HUES64 (cell line): Measurements from ENCODE around the gene SEMA3G.

ENCODE experiments used
- H3K27ac ChIP-seq: 2 replicates; pipeline ENCODE4 v1.7.0; 2013; ENCODE audit warnings: low read depth, low read length, inconsistent platforms
- H3K27me3 ChIP-seq: 2 replicates; pipeline ENCODE4 v1.6.1; 2013; ENCODE audit warnings: mild to moderate bottlenecking, low read length; ENCODE audit not compliant: insufficient read depth
- H3K36me3 ChIP-seq: 2 replicates; pipeline ENCODE4 v1.6.1; 2013; ENCODE audit warnings: mild to moderate bottlenecking, low read length; ENCODE audit not compliant: insufficient read depth
- H3K4me1 ChIP-seq: 2 replicates; pipeline ENCODE4 v1.6.1; 2013; ENCODE audit warnings: mild to moderate bottlenecking, low read length, moderate library complexity; ENCODE audit not compliant: insufficient read depth
- H3K4me3 ChIP-seq: 2 replicates; pipeline ENCODE4 v1.5.1; 2013; ENCODE audit warnings: mild to moderate bottlenecking, low read length, moderate library complexity
- H3K9ac ChIP-seq: 2 replicates; pipeline ENCODE4 v1.6.1; 2013; ENCODE audit warnings: mild to moderate bottlenecking, low read depth, low read length
- H3K9me3 ChIP-seq: 2 replicates; pipeline ENCODE4 v1.6.1; 2013; ENCODE audit warnings: low read depth, low read length; ENCODE audit not compliant: insufficient read depth
- WGBS: fragments of 150-250, 120-280 bp; methylation state at CpG from one replicate; pipeline ENCODE4 v1.1.7; 2013; ENCODE audit warnings: missing lambda C conversion rate; 5-methylcytosine and 5-hydroxymethylcytosine counted together

SEMA3G gene

DNA sequence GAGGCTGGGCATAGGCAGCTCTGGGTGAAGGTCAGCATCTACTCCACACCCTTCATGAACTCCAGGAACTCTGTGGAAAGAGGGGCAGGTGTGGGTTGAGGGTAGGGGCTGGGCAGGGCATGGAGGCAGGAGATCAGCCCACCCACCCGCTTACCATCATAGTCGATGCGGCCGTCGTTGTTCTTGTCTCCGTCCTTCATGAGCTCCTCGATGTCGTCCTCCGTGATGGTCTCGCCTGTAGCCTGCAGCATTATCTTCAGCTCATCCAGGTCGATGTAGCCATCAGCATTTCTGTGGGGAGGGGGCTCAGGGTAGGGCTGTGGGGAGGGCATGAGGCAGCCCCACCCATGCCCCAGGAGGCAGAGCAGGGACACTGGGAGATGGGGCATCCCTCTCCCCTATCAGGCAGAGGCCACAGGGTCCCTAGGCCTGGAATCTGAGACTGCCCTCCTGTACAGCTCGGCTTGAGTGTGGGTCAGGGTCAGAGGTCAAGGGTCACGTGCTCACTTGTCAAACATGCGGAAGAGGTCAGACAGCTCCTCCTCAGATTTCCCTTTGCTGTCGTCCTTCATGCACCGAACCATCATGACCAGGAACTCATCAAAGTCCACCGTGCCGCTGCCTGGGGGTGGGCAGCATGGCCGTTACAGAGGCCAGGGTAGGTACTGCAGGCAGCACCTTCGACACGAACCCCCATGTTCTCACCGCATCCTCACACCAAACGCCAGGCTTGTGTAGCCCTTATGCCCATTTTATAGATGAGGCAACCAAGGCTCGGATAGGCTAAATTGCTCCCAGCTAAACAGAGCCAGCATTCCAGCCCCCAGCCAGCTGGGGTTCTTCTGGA, 6.6 kb upstream of the SEMA3G start:
- H3K9ac ChIP-seq: no peak overlapping the region
- no peak overlapping the region for H3K4me3 ChIP-seq
- 91% methylated on average over 24 of the region's 24 CpGs for WGBS
- H3K36me3 ChIP-seq: no peaks in the 10 kb centered on the region
- peaks cover 19% of the 10 kb centered on the region for H3K4me1 ChIP-seq
- H3K9me3 ChIP-seq: no peaks in the 10 kb centered on the region
- H3K27me3 ChIP-seq: no peaks in the 10 kb centered on the region
- H3K27ac ChIP-seq: no peak overlapping the region

DNA sequence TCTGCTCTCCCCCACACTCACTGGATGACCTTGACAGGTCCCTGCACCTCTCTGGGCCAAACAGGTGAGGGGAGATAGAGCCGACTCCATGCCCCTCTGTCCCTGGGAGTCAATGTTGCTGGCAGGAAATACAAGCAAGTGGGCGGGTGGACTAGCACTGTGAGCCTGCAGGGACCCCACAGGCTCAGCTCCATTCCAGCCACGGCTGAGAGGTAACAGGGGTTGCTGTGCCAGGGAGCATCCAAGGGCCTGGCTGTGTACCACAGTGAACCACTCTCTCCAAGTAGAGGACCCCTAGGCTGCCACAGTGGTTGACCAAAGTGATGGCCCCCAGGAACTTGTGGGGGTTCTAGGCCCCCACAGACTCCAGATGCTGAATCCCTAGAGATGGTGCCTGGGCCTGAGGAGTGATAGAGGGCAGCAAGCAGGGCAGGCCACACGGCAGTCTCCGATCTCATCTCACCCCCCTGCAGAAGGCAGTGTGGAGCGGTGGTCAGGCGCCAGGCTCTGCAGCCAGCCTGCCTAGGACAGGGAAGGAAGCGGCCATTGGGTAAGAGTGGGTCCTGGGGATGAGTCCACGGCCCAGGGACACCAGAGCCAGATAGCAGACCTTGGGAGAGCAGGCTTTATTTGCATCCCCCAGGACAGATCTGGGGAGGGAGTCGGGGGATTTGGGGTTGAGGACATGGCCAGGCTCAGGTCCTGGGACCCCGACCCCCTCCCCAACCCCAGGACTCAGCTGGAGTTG, 5.8 kb upstream of the SEMA3G start:
- WGBS: 93% methylated on average over 10 of the region's 11 CpGs
- H3K27ac ChIP-seq: no peak overlapping the region; the same call in 1 of the 2 replicates
- H3K9me3 ChIP-seq: no peaks in the 10 kb centered on the region
- no peak overlapping the region for H3K9ac ChIP-seq
- H3K36me3 ChIP-seq: no peaks in the 10 kb centered on the region
- H3K4me1 ChIP-seq: peaks cover 18% of the 10 kb centered on the region
- H3K27me3 ChIP-seq: no peaks in the 10 kb centered on the region
- no peak overlapping the region for H3K4me3 ChIP-seq

DNA sequence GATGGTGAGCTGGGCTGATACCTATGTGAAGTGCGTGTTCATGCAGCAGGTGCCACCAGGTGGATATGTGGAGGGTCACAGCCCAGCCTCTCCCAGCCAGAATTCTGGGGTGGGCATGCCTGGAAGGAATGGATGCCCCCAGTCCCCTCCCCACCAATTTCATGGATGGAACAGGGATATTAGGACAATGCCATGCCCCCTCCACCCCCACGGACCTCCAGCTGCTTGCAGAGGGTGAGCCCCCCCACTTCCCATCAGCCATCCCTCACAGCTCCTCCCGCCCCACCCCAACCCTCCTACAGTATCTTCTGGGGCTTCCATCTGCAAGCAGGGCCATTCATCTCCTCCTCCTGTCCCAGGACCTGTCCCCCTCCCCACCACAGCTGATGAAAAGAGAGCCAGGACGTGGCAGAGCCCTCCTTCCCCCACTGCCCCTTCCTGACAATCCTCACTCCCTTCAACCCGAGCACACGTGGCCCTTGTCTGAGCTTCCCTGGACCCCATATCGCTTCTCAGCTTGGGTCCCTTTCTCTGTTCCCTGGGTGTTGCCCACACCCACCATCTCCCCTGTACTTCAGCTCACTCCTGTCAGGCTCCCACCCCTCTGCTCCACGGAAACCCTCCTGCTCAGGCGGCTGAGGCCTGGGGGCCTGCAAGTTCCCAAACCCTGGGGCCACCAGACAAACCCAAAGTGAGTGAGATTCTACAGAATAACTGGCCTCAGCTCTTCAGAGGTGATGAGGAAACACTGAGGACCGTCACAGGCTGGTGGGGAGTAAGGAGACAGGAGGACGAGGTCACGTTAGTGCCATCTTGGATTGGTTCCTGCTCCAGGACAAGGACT, 2.8 kb upstream of the SEMA3G start:
- Histone ChIP-seq H3K9ac (no peak overlapping the region), H3K9me3 (no peaks in the 10 kb centered on the region), H3K36me3 (no peaks in the 10 kb centered on the region), H3K4me1 (peaks cover 8% of the 10 kb centered on the region), H3K27me3 (no peaks in the 10 kb centered on the region), H3K4me3 (no peak overlapping the region), H3K27ac (no peak overlapping the region)
- 80% methylated on average over 12 of the region's 12 CpGs for WGBS

DNA sequence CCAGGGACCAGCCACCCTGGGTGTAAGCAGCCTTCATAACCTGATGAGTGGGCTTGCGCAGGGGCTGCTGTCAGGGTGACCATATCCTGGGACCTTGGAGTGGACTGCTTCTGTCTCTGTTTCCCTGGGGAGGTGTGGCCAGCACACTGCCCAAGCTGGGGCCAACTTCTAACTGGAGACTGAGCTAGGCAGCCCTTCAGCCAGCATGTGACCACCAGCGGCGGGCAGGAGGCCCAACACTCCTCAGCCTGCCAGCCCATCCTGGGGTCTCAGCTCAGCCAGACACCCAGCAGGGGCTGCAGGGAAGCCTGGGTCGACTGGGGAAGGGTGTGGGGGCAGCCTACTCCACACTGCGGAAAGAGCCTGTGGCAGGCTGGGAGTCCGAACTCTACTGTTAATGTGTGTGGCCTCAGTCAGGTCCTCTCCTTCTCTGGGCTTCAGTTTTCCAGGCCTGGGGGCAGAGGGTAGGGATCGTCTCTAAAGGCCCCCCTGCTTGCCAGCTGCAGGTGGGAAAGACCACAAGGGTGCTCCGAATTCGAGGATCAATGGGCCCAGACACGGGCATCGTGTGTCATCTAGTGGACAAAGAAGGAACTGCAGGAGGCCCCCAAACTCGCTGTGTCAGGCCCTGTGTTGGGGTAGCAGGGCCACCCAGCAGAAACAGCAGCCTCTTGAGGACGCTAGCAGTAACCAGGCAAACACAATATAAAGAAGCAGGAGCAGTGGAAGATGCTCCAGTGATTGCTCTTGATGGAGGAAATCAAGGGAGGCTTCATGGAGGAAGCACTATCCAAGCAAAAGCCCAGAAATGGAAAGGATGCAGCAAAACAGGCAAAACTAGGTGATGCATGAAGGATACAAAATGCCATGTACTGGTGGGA, 2.0 kb upstream of the SEMA3G start:
- H3K9ac ChIP-seq: no peak overlapping the region
- peaks cover 5% of the 10 kb centered on the region; the same call in 1 of the 2 replicates for H3K4me1 ChIP-seq
- no peaks in the 10 kb centered on the region for H3K9me3 ChIP-seq
- H3K27me3 ChIP-seq: no peaks in the 10 kb centered on the region
- H3K4me3 ChIP-seq: no peak overlapping the region
- H3K27ac ChIP-seq: no peak overlapping the region
- WGBS: 41% methylated on average over 13 of the region's 13 CpGs
- no peaks in the 10 kb centered on the region for H3K36me3 ChIP-seq

DNA sequence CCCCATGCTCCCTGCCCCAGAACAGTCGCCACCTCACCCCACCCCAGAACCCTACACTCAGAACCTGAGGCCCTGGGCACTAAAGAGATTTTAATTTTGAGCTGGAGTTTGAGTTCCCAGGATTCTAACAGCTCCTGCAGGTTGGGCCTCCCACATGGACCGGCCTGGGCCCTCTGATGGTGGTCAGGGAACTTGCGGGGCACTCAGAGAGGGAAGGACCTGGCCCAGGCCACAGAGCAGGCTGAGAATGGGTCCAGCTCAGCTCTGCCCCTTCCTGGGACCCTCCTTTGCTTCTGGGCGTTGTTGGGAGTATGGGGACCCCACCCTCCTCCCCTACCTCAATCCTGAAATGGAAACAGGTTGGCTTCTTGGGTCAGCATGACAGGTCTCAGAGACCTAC, 1.1 kb upstream of the SEMA3G start:
- Histone ChIP-seq H3K4me1 (peaks cover 5% of the 10 kb centered on the region; the same call in 1 of the 2 replicates), H3K27me3 (no peaks in the 10 kb centered on the region), H3K4me3 (no peak overlapping the region), H3K27ac (no peak overlapping the region), H3K9me3 (no peaks in the 10 kb centered on the region), H3K36me3 (no peaks in the 10 kb centered on the region), H3K9ac (no peak overlapping the region)
- WGBS: 93% methylated on average over 4 of the region's 4 CpGs

DNA sequence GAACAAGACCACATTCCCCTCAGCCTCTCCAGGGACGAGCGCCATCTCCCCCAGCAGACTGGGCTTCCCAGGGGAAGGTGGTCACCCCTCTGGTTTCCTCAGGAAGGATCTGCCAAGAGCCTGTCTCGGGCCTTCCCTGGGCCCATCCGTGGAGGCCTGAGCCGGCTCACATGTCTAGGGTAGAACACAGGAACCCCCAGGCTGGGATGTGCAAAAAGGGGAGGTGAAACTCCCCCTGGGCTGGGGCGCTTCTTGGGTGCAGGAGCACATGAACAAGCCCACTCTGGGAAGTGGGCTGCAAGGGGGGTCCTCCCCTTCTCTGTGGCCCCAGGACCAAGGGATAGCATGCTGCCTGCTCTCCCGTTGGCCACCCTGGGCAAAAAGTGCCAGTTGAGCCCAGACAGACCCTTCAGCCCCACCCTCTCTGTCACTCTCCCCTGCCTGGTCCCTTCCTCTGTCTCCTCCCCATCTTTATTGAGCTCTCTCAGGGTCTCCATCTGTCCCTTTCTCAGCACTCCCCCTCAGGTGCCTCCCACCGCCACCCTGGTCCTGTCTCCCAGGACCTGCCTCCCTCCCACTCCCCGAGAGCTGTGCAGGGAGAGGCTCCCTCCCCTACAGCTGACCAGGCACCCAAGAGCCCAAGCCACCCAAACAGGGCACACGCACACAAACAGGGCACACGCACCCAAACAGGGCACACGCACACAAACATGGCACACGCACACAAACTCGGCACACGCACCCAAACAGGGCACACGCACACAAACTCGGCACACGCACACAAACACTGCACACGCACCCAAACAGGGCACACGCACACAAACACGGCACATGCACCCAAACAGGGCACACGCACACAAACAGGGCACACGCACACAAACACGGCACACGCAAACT, 864 bp downstream of the SEMA3G start:
- no peaks in the 10 kb centered on the region for H3K27me3 ChIP-seq
- H3K9me3 ChIP-seq: no peaks in the 10 kb centered on the region
- no peaks in the 10 kb centered on the region for H3K4me1 ChIP-seq
- peak overlapping the region; percentile 34; the same call in 1 of the 2 replicates for H3K9ac ChIP-seq
- H3K27ac ChIP-seq: no peak overlapping the region
- H3K36me3 ChIP-seq: no peaks in the 10 kb centered on the region
- H3K4me3 ChIP-seq: peak overlapping the region; percentile 15; the same call in 1 of the 2 replicates
- WGBS: 88% methylated on average over 25 of the region's 25 CpGs

DNA sequence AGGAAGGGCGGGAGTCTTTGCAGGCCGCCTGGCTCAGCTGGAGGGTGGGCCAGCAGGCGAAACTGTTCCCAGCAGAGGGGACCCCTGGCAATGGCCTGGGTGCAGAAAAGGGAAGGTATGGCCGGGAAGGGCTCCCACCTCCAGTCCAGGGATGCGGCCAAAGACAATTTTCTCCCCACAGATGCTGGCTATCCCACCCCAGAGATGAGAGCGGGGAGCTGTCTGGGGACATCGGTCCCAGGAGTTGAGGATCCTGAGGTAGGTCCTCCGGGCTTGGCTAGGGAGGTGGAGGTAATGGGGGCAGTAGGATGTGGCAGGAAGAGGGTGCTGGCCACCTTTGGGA, 1.7 kb downstream of the SEMA3G start:
- no peaks in the 10 kb centered on the region for H3K9me3 ChIP-seq
- H3K27ac ChIP-seq: no peak overlapping the region
- no peak overlapping the region for H3K4me3 ChIP-seq
- 92% methylated on average over 8 of the region's 8 CpGs for WGBS
- no peaks in the 10 kb centered on the region for H3K36me3 ChIP-seq
- no peaks in the 10 kb centered on the region for H3K27me3 ChIP-seq
- H3K9ac ChIP-seq: no peak overlapping the region
- no peaks in the 10 kb centered on the region for H3K4me1 ChIP-seq

DNA sequence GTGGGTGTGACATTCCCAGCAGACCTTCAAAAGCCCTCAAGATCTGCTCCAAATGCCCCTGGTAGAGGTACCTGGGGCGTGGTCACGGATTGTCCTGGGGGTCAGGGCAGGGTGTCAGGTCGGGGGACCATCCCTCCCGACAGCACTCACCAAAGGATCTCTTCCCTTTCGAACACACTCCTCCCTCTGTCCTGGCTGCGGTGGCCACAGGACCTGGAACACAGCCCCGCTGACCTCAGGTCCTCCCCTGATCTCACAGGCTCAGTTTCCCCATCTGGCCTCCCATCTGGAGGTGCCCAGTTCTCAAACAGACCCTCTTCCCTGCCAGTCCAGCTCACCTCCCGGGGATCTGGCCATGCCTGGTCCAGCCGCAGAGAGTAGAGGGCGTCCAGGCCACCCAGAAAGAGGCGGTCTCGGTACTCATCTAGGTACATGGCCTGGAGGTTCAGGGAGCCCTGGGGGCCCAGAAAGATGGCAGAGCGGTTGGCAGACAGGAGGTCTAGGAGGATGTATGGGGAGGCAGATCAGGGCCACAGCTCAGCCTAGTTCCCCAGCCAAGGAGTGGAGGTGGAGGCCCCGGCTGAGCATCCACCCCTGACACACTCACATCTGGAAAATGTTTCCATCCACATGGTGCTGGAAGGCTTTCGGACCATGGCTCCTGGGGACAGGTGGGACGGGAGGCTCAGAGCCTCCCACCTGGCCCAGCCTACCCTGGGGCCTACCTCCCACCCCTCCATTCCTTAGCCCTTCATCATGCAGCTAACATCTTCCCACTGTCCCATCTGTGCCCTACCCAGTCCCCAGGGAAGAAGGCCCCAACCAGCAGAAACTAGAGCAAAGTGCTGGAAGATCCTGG, 2.3 kb downstream of the SEMA3G start:
- no peaks in the 10 kb centered on the region for H3K9me3 ChIP-seq
- H3K36me3 ChIP-seq: no peaks in the 10 kb centered on the region
- WGBS: 92% methylated on average over 16 of the region's 16 CpGs
- H3K9ac ChIP-seq: no peak overlapping the region
- no peaks in the 10 kb centered on the region for H3K27me3 ChIP-seq
- no peak overlapping the region for H3K27ac ChIP-seq
- no peaks in the 10 kb centered on the region for H3K4me1 ChIP-seq
- H3K4me3 ChIP-seq: no peak overlapping the region

DNA sequence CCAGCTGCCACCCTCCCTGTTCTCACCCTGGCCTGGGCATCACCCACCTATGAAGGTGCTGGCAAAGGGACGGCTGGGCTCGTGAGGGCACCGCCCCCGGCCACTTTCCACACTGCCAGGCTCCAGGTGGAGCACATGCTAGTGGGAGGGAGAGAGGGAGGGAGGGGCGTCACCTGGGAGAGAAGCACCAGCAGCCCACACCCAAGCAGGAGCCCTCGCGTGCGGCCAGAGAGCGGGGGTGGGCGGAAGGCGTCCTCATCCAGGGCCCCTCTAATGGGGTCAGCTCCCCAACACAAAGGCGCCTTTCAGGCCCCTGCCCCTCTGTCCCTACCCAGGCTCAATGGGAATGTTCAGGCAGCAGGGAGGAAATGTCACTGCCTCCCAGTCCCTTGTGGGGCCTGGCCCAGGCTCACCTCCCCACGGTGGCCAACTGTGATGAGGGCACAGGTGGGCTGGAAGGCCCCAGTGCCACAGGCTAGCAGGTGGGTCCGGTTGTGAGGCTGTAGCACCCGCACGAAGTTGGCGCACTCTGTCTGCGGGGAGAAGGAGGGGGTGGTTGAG, 3.1 kb downstream of the SEMA3G start:
- no peak overlapping the region for H3K9ac ChIP-seq
- WGBS: 92% methylated on average over 18 of the region's 18 CpGs
- H3K4me3 ChIP-seq: no peak overlapping the region
- no peaks in the 10 kb centered on the region for H3K4me1 ChIP-seq
- no peak overlapping the region for H3K27ac ChIP-seq
- H3K27me3 ChIP-seq: no peaks in the 10 kb centered on the region
- H3K9me3 ChIP-seq: no peaks in the 10 kb centered on the region
- no peaks in the 10 kb centered on the region for H3K36me3 ChIP-seq
